Fibroblast of skin of right quadriceps (primary cell): Measurements from ENCODE around the gene SQSTM1.
"Not testable (repeated sequence)": the region's sequence is repeated elsewhere in the genome, so short reads cannot be mapped to it uniquely, and the experiment has no call there.

ENCODE experiments used
- DNase-seq: peaks from one replicate; pipeline ENCODE4 v3.0.0-alpha.2; 2013

The SQSTM1 gene

GRCh38 chr5:179860301-179860700 is 39.6 kb downstream of the SQSTM1 start:
- no peak for DNase-seq

- DNase-seq: no peak
Measured at GRCh38 chr5:179862296-179862695, 41.6 kb downstream of the SQSTM1 start.

GRCh38 chr5:179862891-179863290 is 42.2 kb downstream of the SQSTM1 start:
- no peak for DNase-seq

- DNase-seq: no peak
Measured at GRCh38 chr5:179863449-179864085, 42.9 kb downstream of the SQSTM1 start.

GRCh38 chr5:179864686-179865085 is 44.0 kb downstream of the SQSTM1 start:
- DNase-seq: no peak

GRCh38 chr5:179865491-179866240 is 45.0 kb downstream of the SQSTM1 start:
- DNase-seq: no peak

GRCh38 chr5:179866241-179867078 is 45.8 kb downstream of the SQSTM1 start:
- DNase-seq: no peak

GRCh38 chr5:179867079-179867465 is 46.4 kb downstream of the SQSTM1 start:
- no peak for DNase-seq

GRCh38 chr5:179867476-179867875 is 46.8 kb downstream of the SQSTM1 start:
- no peak for DNase-seq

- no peak for DNase-seq
Measured at GRCh38 chr5:179868541-179868940, 47.8 kb downstream of the SQSTM1 start.

GRCh38 chr5:179869101-179869500 is 48.4 kb downstream of the SQSTM1 start:
- DNase-seq: no peak

GRCh38 chr5:179869641-179870402 is 49.1 kb downstream of the SQSTM1 start:
- DNase-seq: no peak

- DNase-seq: peak; percentile 20
Measured at GRCh38 chr5:179870403-179870903, 49.7 kb downstream of the SQSTM1 start.

GRCh38 chr5:179870952-179871351 is 50.2 kb downstream of the SQSTM1 start:
- no peak for DNase-seq

- DNase-seq: not testable (repeated sequence)
Measured at GRCh38 chr5:179871533-179871932, 50.8 kb downstream of the SQSTM1 start.

GRCh38 chr5:179872055-179872827 is 51.5 kb downstream of the SQSTM1 start:
- DNase-seq: no peak

- no peak for DNase-seq
Measured at GRCh38 chr5:179872828-179873575, 52.3 kb downstream of the SQSTM1 start.

GRCh38 chr5:179873588-179874110 is 52.9 kb downstream of the SQSTM1 start:
- DNase-seq: no peak

- DNase-seq: no peak
Measured at GRCh38 chr5:179874136-179874535, 53.4 kb downstream of the SQSTM1 start.

GRCh38 chr5:179874536-179875292 is 54.0 kb downstream of the SQSTM1 start:
- DNase-seq: no peak
